GM10847 (cell line): ENCODE measurements around the gene COL1A1.

ENCODE experiments used
- POLR2A ChIP-seq: IDR thresholded peaks from 2 replicates; pipeline ENCODE4 v1.6.1; 2011; ENCODE audit not compliant: insufficient read length; ENCODE audit errors: extremely low read depth

COL1A1 gene

GRCh38 chr17:50176559-50177357 lies 24.7 kb downstream of the COL1A1 start:
- TF ChIP-seq POLR2A = no peak

GRCh38 chr17:50175035-50175807 lies 26.2 kb downstream of the COL1A1 start:
- TF ChIP-seq POLR2A = no peak

- no peak for TF ChIP-seq POLR2A
Observed at GRCh38 chr17:50174444-50174843, 27.0 kb downstream of the COL1A1 start.

GRCh38 chr17:50173335-50173941 lies 28.0 kb downstream of the COL1A1 start:
- no peak for TF ChIP-seq POLR2A

- TF ChIP-seq POLR2A = no peak
Observed at GRCh38 chr17:50172936-50173334, 28.5 kb downstream of the COL1A1 start.

- no peak for TF ChIP-seq POLR2A
Observed at GRCh38 chr17:50172130-50172529, 29.3 kb downstream of the COL1A1 start.

- TF ChIP-seq POLR2A = no peak
Observed at GRCh38 chr17:50171371-50172071, 29.9 kb downstream of the COL1A1 start.

GRCh38 chr17:50170662-50171370 lies 30.6 kb downstream of the COL1A1 start:
- TF ChIP-seq POLR2A = no peak

- TF ChIP-seq POLR2A = no peak
Observed at GRCh38 chr17:50169881-50170459, 31.5 kb downstream of the COL1A1 start.

- no peak for TF ChIP-seq POLR2A
Observed at GRCh38 chr17:50169121-50169764, 32.2 kb downstream of the COL1A1 start.

GRCh38 chr17:50168319-50168718 lies 33.1 kb downstream of the COL1A1 start:
- TF ChIP-seq POLR2A = no peak

- TF ChIP-seq POLR2A = no peak
Observed at GRCh38 chr17:50167371-50167770, 34.1 kb downstream of the COL1A1 start.

GRCh38 chr17:50166518-50167181 lies 34.8 kb downstream of the COL1A1 start:
- no peak for TF ChIP-seq POLR2A
